T47D (cell line): ENCODE data around the gene GRIP1.

Experiments used
- DNase-seq, 2 experiments: peaks; one replicate each; pipeline versions ENCODE4 v3.0.0 to v3.0.0-alpha.2; 2011 to 2012; ENCODE audit warnings: low read depth in 1 of 2, low spot score in 1 of 2
- JUND ChIP-seq: IDR thresholded peaks from 2 replicates; pipeline ENCODE4 v1.6.1; 2012; ENCODE audit warnings: low read depth
- in situ Hi-C: cut with HindIII; loops from 2 replicates; pipeline ENCODE4 v1.10.0; 2016; ENCODE audit warnings: low sequenced_read_pairs, low pct_unique_long_range_greater_than_20kb

The GRIP1 gene

DNA sequence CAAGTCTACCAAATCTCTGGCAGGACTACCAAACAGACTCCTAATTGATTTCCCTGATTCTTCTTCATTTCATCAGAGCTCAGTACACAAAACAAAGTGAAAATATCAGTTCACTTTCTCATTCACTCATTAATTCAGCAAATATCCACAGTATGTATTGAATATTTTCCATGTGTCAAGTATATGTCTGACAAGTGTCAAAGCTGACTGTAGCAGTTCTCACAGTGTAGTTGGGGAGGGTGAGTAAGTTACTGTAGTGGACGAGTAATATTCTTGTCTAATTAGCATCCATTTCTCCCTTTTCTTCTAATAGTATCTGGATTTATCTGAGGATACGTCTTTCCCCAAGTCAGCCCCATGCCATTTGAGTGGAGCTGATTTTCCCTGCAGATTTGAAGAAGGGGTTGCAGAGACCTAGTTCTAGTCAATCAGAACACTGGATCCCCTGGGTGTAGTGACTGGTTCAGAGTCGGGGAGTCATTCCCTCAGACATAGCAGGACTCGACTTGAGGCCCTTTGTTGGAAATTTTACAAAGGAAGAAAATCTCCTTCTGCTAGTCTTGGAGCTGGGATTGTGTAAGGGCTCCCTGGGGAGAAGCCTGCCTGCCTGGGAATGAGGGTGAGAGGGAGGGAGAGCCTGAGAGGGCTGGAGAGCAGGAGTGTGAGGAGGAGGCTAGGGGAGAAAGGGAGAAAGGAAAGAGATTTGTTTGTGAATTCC lies 51.4 kb downstream of the GRIP1 start:
- no peak for DNase-seq
- TF ChIP-seq JUND, result no peak
- in situ Hi-C loops, result no loop called here

DNA sequence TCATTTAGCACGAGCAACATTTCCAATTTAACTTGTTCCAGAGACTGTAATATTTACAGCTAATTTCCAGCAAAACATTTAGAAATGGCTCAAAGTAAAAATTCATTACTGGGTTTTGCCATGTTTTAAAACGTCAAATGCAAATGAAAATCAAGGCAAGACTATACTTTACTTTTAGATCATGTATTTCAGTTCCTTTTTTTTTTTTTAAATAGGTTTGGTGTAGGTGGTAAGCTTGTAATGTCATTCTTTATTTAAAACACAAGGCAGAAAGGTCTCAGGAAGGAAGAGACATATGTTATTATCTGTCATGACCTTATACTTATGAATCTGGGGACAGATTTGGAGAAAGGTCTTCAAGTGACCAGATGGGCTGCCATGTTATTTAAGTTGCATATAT lies 54.1 kb downstream of the GRIP1 start:
- TF ChIP-seq JUND, result no peak
- no peak for DNase-seq
- in situ Hi-C loops, result no loop called here

DNA sequence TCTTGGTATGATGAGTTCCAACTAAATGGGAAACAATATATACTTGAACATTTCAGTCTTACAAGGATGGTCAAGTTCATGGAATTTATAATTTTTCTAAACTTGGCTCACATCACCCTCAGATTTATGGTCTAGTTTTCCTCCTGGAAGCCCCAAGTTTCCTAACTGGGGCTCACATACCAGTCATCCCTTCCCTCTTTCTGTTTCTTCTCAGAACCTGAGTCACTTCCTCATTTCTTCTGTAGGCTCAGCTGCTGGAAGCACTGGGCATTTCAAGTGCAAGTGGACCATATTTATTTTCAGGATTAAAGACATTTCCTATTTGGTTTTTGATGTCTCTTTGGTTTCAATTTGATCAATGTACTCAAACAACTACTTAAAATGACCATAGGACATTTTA lies 55.4 kb downstream of the GRIP1 start:
- no peak for DNase-seq
- in situ Hi-C loops, result no loop called here
- TF ChIP-seq JUND, result no peak

DNA sequence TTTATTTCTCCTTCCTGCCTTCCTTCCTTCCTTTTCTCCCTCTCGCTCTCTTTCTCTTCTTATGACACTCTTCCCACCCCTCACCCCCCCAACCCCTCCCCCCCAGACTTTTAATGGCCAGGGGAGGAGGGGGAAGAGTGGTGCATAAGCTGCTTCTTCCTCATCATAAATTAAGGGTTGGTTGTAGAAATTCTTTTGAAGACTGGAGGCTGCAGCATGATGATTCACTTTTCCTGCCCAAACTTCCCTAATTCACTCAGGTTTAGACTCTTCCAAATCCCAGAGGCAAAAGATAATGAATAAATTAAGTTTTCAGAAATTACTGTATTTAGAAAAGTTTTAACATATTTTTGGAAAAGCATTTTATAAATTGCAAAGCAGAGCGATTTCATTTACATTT lies 58.2 kb downstream of the GRIP1 start:
- in situ Hi-C loops, result no loop called here
- TF ChIP-seq JUND, result no peak
- no peak for DNase-seq

DNA sequence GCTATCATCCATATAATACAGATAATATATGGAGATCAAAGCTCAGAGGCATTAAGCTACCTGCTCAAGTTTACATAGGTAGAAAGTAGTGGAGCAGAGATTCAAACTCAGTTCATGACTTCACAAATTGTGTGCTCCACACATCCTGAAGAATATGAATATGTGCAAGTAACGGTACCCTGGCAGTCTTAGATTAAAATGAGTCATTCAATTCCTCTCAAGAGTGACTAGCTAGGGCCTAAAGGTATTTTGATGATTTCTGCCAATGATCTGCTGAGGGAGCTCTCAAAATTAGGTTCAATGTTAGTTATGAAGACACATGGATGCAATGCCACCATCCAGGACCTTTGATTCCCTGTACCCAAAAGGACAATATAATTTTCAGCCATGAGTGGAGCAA lies 58.9 kb downstream of the GRIP1 start:
- DNase-seq, result no peak
- in situ Hi-C loops, result no loop called here
- TF ChIP-seq JUND, result no peak

DNA sequence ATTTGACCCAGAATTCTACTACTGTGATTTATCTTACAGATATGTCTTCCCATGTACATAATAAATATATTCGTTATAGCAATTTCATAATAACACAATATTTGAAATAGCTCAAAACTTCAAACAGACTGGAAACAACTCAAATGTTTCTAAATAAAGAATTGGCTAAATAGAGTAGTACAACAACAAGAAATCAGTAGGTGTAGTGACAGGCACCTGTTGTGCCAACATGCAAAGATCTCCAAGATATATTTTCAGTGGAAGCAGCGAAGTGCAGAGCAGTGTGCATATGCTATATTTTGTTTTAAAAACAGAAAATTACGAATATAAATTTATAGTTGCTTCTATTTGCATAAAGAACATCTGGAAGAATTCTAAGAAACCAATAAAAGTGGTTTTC lies 60.9 kb downstream of the GRIP1 start:
- in situ Hi-C loops, result no loop called here
- no peak for DNase-seq
- no peak for TF ChIP-seq JUND

DNA sequence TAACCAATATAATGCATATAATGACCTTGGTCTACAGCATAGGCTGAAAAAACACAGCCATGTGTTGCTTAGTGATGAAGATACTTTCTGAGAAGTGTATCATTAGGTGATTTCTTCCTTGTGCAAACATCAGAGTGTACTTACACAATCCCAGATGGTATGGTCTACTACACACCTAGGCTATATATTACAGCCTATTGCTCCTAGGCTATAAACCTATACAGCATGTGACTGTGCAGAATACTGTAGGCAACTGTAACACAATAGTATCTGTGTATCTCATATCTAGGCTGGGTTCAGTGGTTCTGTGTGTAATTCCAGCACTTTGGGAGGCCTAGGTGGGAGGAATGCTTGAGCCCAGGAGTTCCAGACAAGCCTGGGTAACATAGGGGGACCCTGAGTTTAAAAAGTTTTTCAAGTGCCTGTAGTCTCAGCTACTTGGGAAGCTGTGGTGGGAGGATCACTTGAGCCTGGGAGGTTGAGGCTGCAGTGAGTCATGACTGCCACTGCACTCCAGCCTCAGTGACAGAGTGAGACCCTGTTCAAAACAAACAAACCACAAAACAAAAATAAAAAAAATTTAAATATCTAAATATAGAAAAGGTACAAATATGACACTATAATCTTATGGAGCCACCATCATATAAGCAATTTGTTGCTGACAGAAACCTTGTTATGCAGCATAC lies 66.6 kb downstream of the GRIP1 start:
- in situ Hi-C loops, result no loop called here
- no peak for TF ChIP-seq JUND
- DNase-seq, result no peak

DNA sequence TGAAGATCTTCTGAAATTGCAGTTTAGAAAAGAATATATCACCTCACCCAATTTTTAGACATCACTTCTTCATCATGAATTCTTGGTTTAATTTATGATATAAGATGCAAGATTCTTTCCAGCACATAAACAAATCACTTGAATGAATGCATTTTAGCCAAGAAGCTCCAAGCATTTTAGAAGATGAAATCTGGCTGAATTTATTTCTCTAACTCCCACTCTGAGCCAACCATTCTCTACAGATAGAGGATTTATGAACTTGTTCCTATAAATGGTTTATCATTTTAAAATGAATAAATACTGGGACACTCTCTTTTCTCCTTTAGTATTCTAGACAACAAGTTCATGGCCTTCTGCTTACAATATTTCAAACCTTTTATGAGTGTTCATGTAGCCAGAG lies 71.7 kb downstream of the GRIP1 start:
- no peak for DNase-seq
- in situ Hi-C loops, result no loop called here
- no peak for TF ChIP-seq JUND

DNA sequence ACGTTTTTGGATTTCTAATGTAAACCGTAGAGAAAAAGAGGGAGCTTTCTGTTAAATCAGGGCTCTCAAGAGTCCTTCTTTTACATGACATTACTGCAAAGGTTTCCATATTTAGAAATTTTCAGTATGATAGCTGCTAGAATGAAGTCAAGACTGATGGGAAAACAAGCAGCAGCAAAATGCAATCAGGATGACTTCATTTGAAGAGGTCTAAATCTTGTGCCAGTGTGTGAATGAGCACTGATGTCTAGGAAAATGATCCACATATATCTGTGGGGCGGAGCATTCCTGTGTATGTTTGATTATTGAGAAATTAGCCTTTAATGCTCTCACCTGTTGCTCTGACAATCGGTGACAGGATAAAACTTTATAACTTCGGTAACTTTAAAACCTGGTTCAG lies 73.6 kb downstream of the GRIP1 start:
- in situ Hi-C loops, result no loop called here
- TF ChIP-seq JUND, result no peak
- no peak for DNase-seq

DNA sequence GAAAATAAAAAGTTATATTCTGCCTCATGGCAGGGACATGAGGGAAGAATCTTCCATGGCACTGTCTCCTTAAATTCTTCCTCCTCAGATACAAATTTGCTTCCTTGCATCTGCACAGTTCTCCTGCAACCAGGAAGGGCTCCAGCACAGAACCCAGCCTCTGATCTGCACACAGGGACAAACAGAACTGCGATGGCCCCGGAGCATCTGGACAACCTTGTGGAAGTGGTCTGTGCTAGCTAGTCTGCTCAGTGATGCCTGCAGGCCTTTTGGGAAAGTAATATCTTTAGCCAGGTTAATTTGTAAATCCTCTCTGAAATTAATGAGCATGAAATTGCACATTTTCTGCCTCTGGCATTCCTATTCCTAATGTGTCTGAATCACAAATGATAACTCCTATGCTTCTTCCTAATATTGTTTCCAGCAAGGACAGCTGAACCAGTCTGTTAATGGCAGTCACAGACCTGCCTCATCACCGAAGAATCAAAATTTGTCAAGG lies 74.8 kb downstream of the GRIP1 start:
- in situ Hi-C loops, result no loop called here
- no peak for TF ChIP-seq JUND
- DNase-seq, result no peak

DNA sequence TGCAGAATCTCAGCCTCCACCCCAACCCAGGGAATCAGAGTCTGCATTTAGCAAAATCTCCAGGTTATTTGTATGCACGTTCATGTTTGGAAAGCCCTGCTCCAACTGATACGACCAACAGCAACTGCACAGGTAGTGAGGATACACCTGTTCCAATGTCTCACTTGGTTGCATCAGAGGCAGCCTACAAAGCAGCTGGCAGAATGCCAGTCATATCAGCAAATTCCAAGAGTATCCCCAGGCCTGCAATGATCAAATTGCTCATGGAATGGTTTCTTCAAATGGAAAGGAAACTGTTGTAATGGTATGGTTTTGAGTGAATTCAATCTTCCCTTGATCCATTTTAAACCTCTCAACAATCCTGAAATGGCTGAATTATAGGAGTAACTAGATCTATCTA lies 75.4 kb downstream of the GRIP1 start:
- DNase-seq, result no peak
- in situ Hi-C loops, result no loop called here
- no peak for TF ChIP-seq JUND

DNA sequence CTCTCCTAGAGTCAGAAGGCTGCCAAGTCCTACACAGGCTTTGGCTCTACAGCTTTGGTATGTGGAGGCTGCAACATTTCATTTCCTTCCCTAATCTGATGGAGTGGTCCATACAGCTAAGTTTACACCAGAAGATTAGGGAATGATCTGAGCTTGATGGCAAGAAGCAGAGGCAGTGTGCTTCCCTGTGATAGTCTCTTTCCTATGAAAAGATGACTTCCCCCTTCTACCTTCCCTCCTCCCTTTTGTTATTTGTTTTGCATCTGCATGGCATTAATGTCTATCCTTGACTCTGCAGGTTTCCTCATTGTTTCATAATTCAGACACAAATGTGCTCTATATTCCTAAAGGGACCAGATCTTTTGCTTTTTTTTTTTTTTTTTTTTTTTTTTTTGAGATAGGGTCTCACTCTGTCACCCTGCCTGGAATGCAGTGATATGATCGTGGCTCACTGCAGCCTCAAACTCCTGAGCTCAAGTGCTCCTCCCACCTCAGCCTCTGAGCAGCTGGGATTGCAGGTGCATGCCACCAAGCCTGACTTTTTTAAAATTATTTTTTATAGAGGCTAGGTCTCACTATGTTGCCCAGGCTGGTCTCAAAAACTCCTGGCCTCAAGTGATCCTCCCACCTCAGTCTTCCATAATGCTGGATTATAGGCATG lies 76.3 kb downstream of the GRIP1 start:
- in situ Hi-C loops, result no loop called here
- DNase-seq, result no peak
- TF ChIP-seq JUND, result no peak

DNA sequence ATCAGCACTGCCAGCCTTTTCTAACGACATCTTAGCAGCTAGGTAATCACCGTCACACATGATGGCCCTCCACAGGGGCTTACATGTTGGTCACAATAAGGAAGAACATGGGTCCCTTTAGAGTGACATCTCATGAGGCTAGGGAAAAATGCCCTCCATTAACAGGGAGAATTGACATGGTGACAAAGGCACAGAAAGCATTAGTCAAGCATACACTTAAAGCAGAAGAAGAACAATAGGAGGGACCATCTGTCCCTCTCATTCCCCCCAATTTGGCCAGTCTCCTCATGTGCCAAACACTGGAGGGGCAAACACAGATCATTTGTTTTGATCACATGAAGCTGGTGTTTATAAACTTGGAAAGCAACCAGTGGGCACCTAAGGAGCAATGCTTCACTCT lies 78.0 kb downstream of the GRIP1 start:
- no peak for DNase-seq

More for the DNA sequence above, 78.0 kb downstream of the GRIP1 start:
- in situ Hi-C loops, result no loop called here
- TF ChIP-seq JUND, result no peak
